Measurements from ENCODE around the gene PSMA5.

Gene PSMA5

GRCh38 chr1:109423498-109423897, 2.8 kb downstream of the PSMA5 start:
- peaks cover 6% of the 10 kb centered on the region for H3K79me2 ChIP-seq (ENCODE audit: control insufficient read depth, insufficient read depth, low read length, poor library complexity)
- no peak overlapping the region for H4K12ac ChIP-seq (ENCODE audit: low read depth, low read length)
- H3K27me3 ChIP-seq (ENCODE audit: insufficient read depth, low read length) = no peaks in the 10 kb centered on the region
- 100% methylated on average over 1 of the region's 2 CpGs for WGBS (ENCODE audit: extremely low coverage, insufficient coverage, insufficient read length)
- no peak overlapping the region for H2AFZ ChIP-seq (ENCODE audit: insufficient read depth, low read length, poor library complexity)
- no peak for DNase-seq
- no peak overlapping the region for H3K27ac ChIP-seq (ENCODE audit: low read depth, low read length)
- H3K18ac ChIP-seq (ENCODE audit: low read length) = no peak overlapping the region
- H4K8ac ChIP-seq (ENCODE audit: low read depth, low read length) = no peak overlapping the region
- no peak overlapping the region for H2BK120ac ChIP-seq (ENCODE audit: insufficient read depth, low read length, poor library complexity)
- H3K4me1 ChIP-seq (ENCODE audit: control insufficient read depth in 1 of 2, insufficient read depth in 2 of 2, low read length in 2 of 2) = peaks cover 0 to 2% of the 10 kb centered on the region in 2 experiments
- H2BK12ac ChIP-seq (ENCODE audit: low read length) = no peak overlapping the region
- H2AK5ac ChIP-seq (ENCODE audit: low read length) = no peak overlapping the region
- no peak overlapping the region for H4K91ac ChIP-seq (ENCODE audit: low read depth, low read length)
- no peak overlapping the region for H3K9ac ChIP-seq (ENCODE audit: low read length)
- peaks cover 3% of the 10 kb centered on the region for H3K79me1 ChIP-seq (ENCODE audit: low read length)
- no peaks in the 10 kb centered on the region for H3K9me3 ChIP-seq (ENCODE audit: insufficient read depth, low read depth, low read length)
- no peak overlapping the region for H3K23ac ChIP-seq (ENCODE audit: low read length)
- no peak overlapping the region for H2BK5ac ChIP-seq (ENCODE audit: low read depth, low read length, poor library complexity)
- no peak overlapping the region for H3K4me3 ChIP-seq (ENCODE audit: low read depth, low read length)
- no peak overlapping the region for H3K4ac ChIP-seq (ENCODE audit: low read depth, low read length)
- peaks cover 13 to 14% of the 10 kb centered on the region in 2 experiments for H3K36me3 ChIP-seq (ENCODE audit: control insufficient read depth in 1 of 2, insufficient read depth in 2 of 2, low read length in 2 of 2)
- H3K14ac ChIP-seq (ENCODE audit: low read length) = no peak overlapping the region
- no peak overlapping the region for H3K4me2 ChIP-seq (ENCODE audit: low read length)

GRCh38 chr1:109412551-109412950, 13.7 kb downstream of the PSMA5 start:
- no peak overlapping the region for H2AK5ac ChIP-seq (ENCODE audit: low read length)
- no peaks in the 10 kb centered on the region for H3K4me1 ChIP-seq (ENCODE audit: control insufficient read depth in 1 of 2, insufficient read depth in 2 of 2, low read length in 2 of 2)
- no peak overlapping the region for H4K8ac ChIP-seq (ENCODE audit: low read depth, low read length)
- no CpG with 5 or more reads among the region's 2 CpGs for WGBS (ENCODE audit: extremely low coverage, insufficient coverage, insufficient read length)
- no peaks in the 10 kb centered on the region for H3K27me3 ChIP-seq (ENCODE audit: insufficient read depth, low read length)
- no peak overlapping the region for H3K18ac ChIP-seq (ENCODE audit: low read length)
- no peak overlapping the region for H3K27ac ChIP-seq (ENCODE audit: low read depth, low read length)
- H3K4ac ChIP-seq (ENCODE audit: low read depth, low read length) = no peak overlapping the region
- H3K4me3 ChIP-seq (ENCODE audit: low read depth, low read length) = no peak overlapping the region
- no peak overlapping the region for H4K12ac ChIP-seq (ENCODE audit: low read depth, low read length)
- no peak overlapping the region for H3K23ac ChIP-seq (ENCODE audit: low read length)
- H2BK12ac ChIP-seq (ENCODE audit: low read length) = no peak overlapping the region
- H3K9ac ChIP-seq (ENCODE audit: low read length) = no peak overlapping the region
- no peak overlapping the region for H2AFZ ChIP-seq (ENCODE audit: insufficient read depth, low read length, poor library complexity)
- H3K9me3 ChIP-seq (ENCODE audit: insufficient read depth, low read depth, low read length) = no peaks in the 10 kb centered on the region
- H3K14ac ChIP-seq (ENCODE audit: low read length) = no peak overlapping the region
- no peaks in the 10 kb centered on the region for H3K79me1 ChIP-seq (ENCODE audit: low read length)
- DNase-seq = no peak
- no peak overlapping the region for H2BK120ac ChIP-seq (ENCODE audit: insufficient read depth, low read length, poor library complexity)
- no peak overlapping the region for H3K4me2 ChIP-seq (ENCODE audit: low read length)
- peaks cover 16 to 43% of the 10 kb centered on the region in 2 experiments for H3K36me3 ChIP-seq (ENCODE audit: control insufficient read depth in 1 of 2, insufficient read depth in 2 of 2, low read length in 2 of 2)
- no peak overlapping the region for H4K91ac ChIP-seq (ENCODE audit: low read depth, low read length)
- H3K79me2 ChIP-seq (ENCODE audit: control insufficient read depth, insufficient read depth, low read length, poor library complexity) = no peaks in the 10 kb centered on the region
- no peak overlapping the region for H2BK5ac ChIP-seq (ENCODE audit: low read depth, low read length, poor library complexity)

- Histone ChIP-seq H2BK5ac (ENCODE audit: low read depth, low read length, poor library complexity) (no peak overlapping the region), H3K4me2 (ENCODE audit: low read length) (no peak overlapping the region), H3K79me1 (ENCODE audit: low read length) (no peaks in the 10 kb centered on the region), H3K79me2 (ENCODE audit: control insufficient read depth, insufficient read depth, low read length, poor library complexity) (no peaks in the 10 kb centered on the region), H4K8ac (ENCODE audit: low read depth, low read length) (no peak overlapping the region), H3K4me1 (ENCODE audit: control insufficient read depth in 1 of 2, insufficient read depth in 2 of 2, low read length in 2 of 2) (no peaks in the 10 kb centered on the region), H3K14ac (ENCODE audit: low read length) (no peak overlapping the region), H4K12ac (ENCODE audit: low read depth, low read length) (no peak overlapping the region), H2BK12ac (ENCODE audit: low read length) (no peak overlapping the region), H3K23ac (ENCODE audit: low read length) (no peak overlapping the region), H3K36me3 (ENCODE audit: control insufficient read depth in 1 of 2, insufficient read depth in 2 of 2, low read length in 2 of 2) (peaks cover 22 to 26% of the 10 kb centered on the region in 2 experiments), H3K9me3 (ENCODE audit: insufficient read depth, low read depth, low read length) (no peaks in the 10 kb centered on the region), H3K27me3 (ENCODE audit: insufficient read depth, low read length) (no peaks in the 10 kb centered on the region), H2AFZ (ENCODE audit: insufficient read depth, low read length, poor library complexity) (no peak overlapping the region), H3K4ac (ENCODE audit: low read depth, low read length) (no peak overlapping the region), H4K91ac (ENCODE audit: low read depth, low read length) (no peak overlapping the region), H3K27ac (ENCODE audit: low read depth, low read length) (no peak overlapping the region), H3K18ac (ENCODE audit: low read length) (no peak overlapping the region), H2BK120ac (ENCODE audit: insufficient read depth, low read length, poor library complexity) (no peak overlapping the region), H3K4me3 (ENCODE audit: low read depth, low read length) (no peak overlapping the region), H2AK5ac (ENCODE audit: low read length) (no peak overlapping the region), H3K9ac (ENCODE audit: low read length) (no peak overlapping the region)
- WGBS (ENCODE audit: extremely low coverage, insufficient coverage, insufficient read length) = no CpG with 5 or more reads among the region's 4 CpGs
- no peak for DNase-seq
These were observed 21.4 kb downstream of the PSMA5 start for GRCh38 chr1:109404838-109405237.

- Histone ChIP-seq H3K4ac (ENCODE audit: low read depth, low read length) (no peak overlapping the region), H3K27me3 (ENCODE audit: insufficient read depth, low read length) (no peaks in the 10 kb centered on the region)
These were observed 24.2 kb downstream of the PSMA5 start for GRCh38 chr1:109402025-109402424.

More at GRCh38 chr1:109402025-109402424, 24.2 kb downstream of the PSMA5 start:
- Histone ChIP-seq H3K79me1 (ENCODE audit: low read length) (peaks cover 11% of the 10 kb centered on the region), H3K9me3 (ENCODE audit: insufficient read depth, low read depth, low read length) (no peaks in the 10 kb centered on the region), H3K9ac (ENCODE audit: low read length) (no peak overlapping the region), H3K36me3 (ENCODE audit: control insufficient read depth in 1 of 2, insufficient read depth in 2 of 2, low read length in 2 of 2) (peaks cover 13 to 15% of the 10 kb centered on the region in 2 experiments), H3K4me3 (ENCODE audit: low read depth, low read length) (no peak overlapping the region), H3K14ac (ENCODE audit: low read length) (no peak overlapping the region), H2BK120ac (ENCODE audit: insufficient read depth, low read length, poor library complexity) (no peak overlapping the region), H3K18ac (ENCODE audit: low read length) (no peak overlapping the region), H2AFZ (ENCODE audit: insufficient read depth, low read length, poor library complexity) (no peak overlapping the region), H3K4me1 (ENCODE audit: control insufficient read depth in 1 of 2, insufficient read depth in 2 of 2, low read length in 2 of 2) (peaks cover 0 to 6% of the 10 kb centered on the region in 2 experiments), H4K12ac (ENCODE audit: low read depth, low read length) (no peak overlapping the region), H3K27ac (ENCODE audit: low read depth, low read length) (no peak overlapping the region), H2AK5ac (ENCODE audit: low read length) (no peak overlapping the region), H3K4me2 (ENCODE audit: low read length) (no peak overlapping the region), H4K8ac (ENCODE audit: low read depth, low read length) (no peak overlapping the region), H2BK5ac (ENCODE audit: low read depth, low read length, poor library complexity) (no peak overlapping the region), H3K23ac (ENCODE audit: low read length) (no peak overlapping the region), H2BK12ac (ENCODE audit: low read length) (no peak overlapping the region), H4K91ac (ENCODE audit: low read depth, low read length) (no peak overlapping the region), H3K79me2 (ENCODE audit: control insufficient read depth, insufficient read depth, low read length, poor library complexity) (peaks cover 9% of the 10 kb centered on the region)
- DNase-seq = no peak

All from trophoblast cell (in vitro differentiated cells and primary cell).